H1 (cell line): ENCODE results near the gene SOX8. TPM values are rescaled to one million over a fixed set of nuclear protein-coding genes. Genes with fewer than 3 reads are reported as not detected.

Experiments used
- CTCF ChIA-PET: fragments of 300-600 bp; sonication (Branson Sonifier 250); formaldehyde crosslinking; loops from one replicate; lab custom pipeline; 2021; ENCODE audit not compliant: partially characterized antibody; lab: Charles Lee
- POLR2A ChIA-PET: fragments of 300-600 bp; sonication (Branson Sonifier 250); formaldehyde crosslinking; loops from one replicate; lab custom pipeline; 2021; ENCODE audit warnings: inconsistent platforms; ENCODE audit not compliant: partially characterized antibody; lab: Charles Lee
- DNase-seq, 2 experiments: peaks; one replicate each; pipeline versions ENCODE4 v3.0.0 to v3.0.0-alpha.2; 2010 to 2022; ENCODE audit warnings: low spot score in 2 of 2, low read depth in 1 of 2, mixed read lengths in 1 of 2
- FAIRE-seq: peaks from 2 replicates; lab custom pipeline; 2011; peaks lifted over from hg19 to GRCh38; lab: Jason Lieb, UNC
- H2AFZ ChIP-seq: 2 replicates; pipeline ENCODE4 v1.8.1; 2012; ENCODE audit warnings: low read length, inconsistent platforms
- H2AK5ac ChIP-seq: 2 replicates; pipeline ENCODE4 v1.6.1; 2013; ENCODE audit warnings: low read depth, low read length
- H2BK120ac ChIP-seq: replicated peaks from 2 replicates; pipeline ENCODE3; 2013; ENCODE audit warnings: low read depth, low read length, inconsistent platforms
- H2BK12ac ChIP-seq: 2 replicates; pipeline ENCODE4 v1.6.1; 2013; ENCODE audit warnings: low read depth, low read length
- H2BK15ac ChIP-seq: 2 replicates; pipeline ENCODE4 v1.6.1; 2013; ENCODE audit warnings: low read length
- H2BK20ac ChIP-seq: 2 replicates; pipeline ENCODE4 v1.6.1; 2013; ENCODE audit warnings: low read length
- H2BK5ac ChIP-seq: 2 replicates; pipeline ENCODE4 v1.6.1; 2013; ENCODE audit warnings: low read depth, low read length
- H3K14ac ChIP-seq: 2 replicates; pipeline ENCODE4 v1.6.1; 2013; ENCODE audit warnings: inconsistent platforms; ENCODE audit not compliant: insufficient read length
- H3K18ac ChIP-seq: 2 replicates; pipeline ENCODE4 v1.6.1; 2013; ENCODE audit warnings: low read length; ENCODE audit errors: extremely low read depth
- H3K23ac ChIP-seq: 2 replicates; pipeline ENCODE4 v1.6.1; 2013; ENCODE audit warnings: inconsistent platforms; ENCODE audit not compliant: insufficient read length
- H3K23me2 ChIP-seq: 2 replicates; pipeline ENCODE4 v1.6.1; 2013; ENCODE audit warnings: low read depth, low read length
- H3K27ac ChIP-seq: 2 replicates; pipeline ENCODE4 v1.6.1; 2011; ENCODE audit warnings: low read depth, low read length, inconsistent platforms
- H3K27me3 ChIP-seq, 4 experiments: replicated peaks in 1 of 4; 1 replicate in 1 of 4; 2 replicates in 3 of 4; pipeline versions ENCODE4 v1.6.1 to v1.8.1; 2011 to 2013; ENCODE audit warnings: low read length in 3 of 4, mild to moderate bottlenecking in 3 of 4, inconsistent platforms in 2 of 4, mixed read lengths in 2 of 4, moderate library complexity in 1 of 4; ENCODE audit not compliant: control insufficient read depth in 3 of 4, insufficient read depth in 3 of 4; ENCODE audit errors: extremely low read depth in 1 of 4
- H3K36me3 ChIP-seq, 4 experiments: 2 replicates each; pipeline versions ENCODE4 v1.6.1 to v1.8.1; 2011 to 2013; ENCODE audit warnings: mild to moderate bottlenecking in 4 of 4, low read length in 3 of 4, moderate library complexity in 2 of 4, control low read depth in 1 of 4, inconsistent platforms in 1 of 4; ENCODE audit not compliant: insufficient read depth in 4 of 4, control insufficient read depth in 2 of 4
- H3K4ac ChIP-seq: replicated peaks from 2 replicates; pipeline ENCODE3; 2013; ENCODE audit warnings: low read length, low read depth, mixed read lengths, inconsistent platforms; ENCODE audit not compliant: insufficient read length
- H3K4me1 ChIP-seq, 4 experiments: replicated peaks in 1 of 4; 1 replicate in 1 of 4; 2 replicates in 3 of 4; pipeline versions ENCODE4 v1.6.1 to v1.8.1; 2011 to 2013; ENCODE audit warnings: low read length in 3 of 4, inconsistent platforms in 2 of 4, mixed read lengths in 1 of 4; ENCODE audit not compliant: insufficient read depth in 4 of 4, control insufficient read depth in 3 of 4
- H3K4me2 ChIP-seq, 2 experiments: 2 replicates each; pipeline versions ENCODE4 v1.6.1 to v1.8.1; 2011 to 2013; ENCODE audit warnings: low read depth in 2 of 2, low read length in 2 of 2, control low read depth in 1 of 2, inconsistent platforms in 1 of 2, mild to moderate bottlenecking in 1 of 2; ENCODE audit not compliant: insufficient read depth in 1 of 2
- H3K4me3 ChIP-seq, 4 experiments: fragments of 200-600, 300-600 bp in 1 of 4; sonication (generic), shearing (Covaris generic), sonication (Bioruptor Twin) in 1 of 4; 2 replicates each; pipeline versions ENCODE4 v1.5.1 to v1.8.1; 2011 to 2016; ENCODE audit warnings: low read length in 4 of 4, low read depth in 3 of 4, control low read depth in 2 of 4, inconsistent platforms in 2 of 4, mild to moderate bottlenecking in 2 of 4, mixed read lengths in 1 of 4, moderate library complexity in 1 of 4; ENCODE audit not compliant: insufficient read depth in 2 of 4; ENCODE audit errors: extremely low read depth in 1 of 4
- H3K56ac ChIP-seq: replicated peaks from 2 replicates; pipeline ENCODE3; 2013; ENCODE audit warnings: low read depth, mild to moderate bottlenecking, mixed read lengths, low read length, inconsistent platforms; ENCODE audit not compliant: insufficient read length
- H3K79me1 ChIP-seq: 2 replicates; pipeline ENCODE4 v1.6.1; 2013; ENCODE audit warnings: low read depth, low read length, control low read depth
- H3K79me2 ChIP-seq, 2 experiments: 2 replicates each; pipeline versions ENCODE4 v1.6.1 to v1.8.1; 2012 to 2013; ENCODE audit warnings: low read length in 2 of 2, mild to moderate bottlenecking in 2 of 2, inconsistent platforms in 1 of 2; ENCODE audit not compliant: insufficient read depth in 2 of 2, control insufficient read depth in 1 of 2
- H3K9ac ChIP-seq, 4 experiments: replicated peaks in 1 of 4; 1 replicate in 1 of 4; 2 replicates in 3 of 4; pipeline versions ENCODE4 v1.6.1 to v1.8.1; 2011 to 2013; ENCODE audit warnings: low read depth in 3 of 4, low read length in 3 of 4, control low read depth in 2 of 4, mild to moderate bottlenecking in 2 of 4, moderate library complexity in 2 of 4, inconsistent platforms in 1 of 4; ENCODE audit errors: extremely low read depth in 1 of 4
- H3K9me3 ChIP-seq, 2 experiments: 2 replicates each; pipeline versions ENCODE4 v1.6.1 to v1.8.1; 2012 to 2013; ENCODE audit warnings: mild to moderate bottlenecking in 2 of 2, moderate library complexity in 2 of 2, control low read depth in 1 of 2, inconsistent platforms in 1 of 2, low read depth in 1 of 2, low read length in 1 of 2, mixed read lengths in 1 of 2; ENCODE audit not compliant: insufficient read depth in 2 of 2
- H4K20me1 ChIP-seq, 2 experiments: replicated peaks in 1 of 2; 2 replicates each; pipeline versions ENCODE3 to v1.8.1; 2011 to 2013; ENCODE audit warnings: inconsistent platforms in 2 of 2, low read length in 2 of 2, mild to moderate bottlenecking in 1 of 2; ENCODE audit not compliant: insufficient read depth in 2 of 2, control insufficient read depth in 1 of 2
- H4K5ac ChIP-seq: 2 replicates; pipeline ENCODE4 v1.6.1; 2013; ENCODE audit warnings: low read length, low read depth, mixed read lengths, inconsistent platforms; ENCODE audit not compliant: insufficient read length
- H4K8ac ChIP-seq: 2 replicates; pipeline ENCODE4 v1.8.0; 2013; ENCODE audit warnings: mild to moderate bottlenecking, moderate library complexity, low read length, inconsistent platforms; ENCODE audit not compliant: insufficient read depth; ENCODE audit errors: extremely low read depth
- H4K91ac ChIP-seq: replicated peaks from 2 replicates; pipeline ENCODE3; 2013; ENCODE audit warnings: low read length, mixed read lengths, inconsistent platforms; ENCODE audit not compliant: insufficient read length
- BCL11A ChIP-seq, 2 experiments: IDR thresholded peaks; one replicate each; pipeline ENCODE4 v1.6.1; 2011; ENCODE audit warnings: low read depth in 2 of 2, low read length in 2 of 2, mild to moderate bottlenecking in 2 of 2
- PHF8 ChIP-seq: fragments of 200-600 bp; sonication (generic); conservative IDR thresholded peaks from 2 replicates; pipeline ENCODE4 v1.7.1; 2012; ENCODE audit warnings: low read depth, mild to moderate bottlenecking, inconsistent platforms, low read length, moderate library complexity
- POU5F1 ChIP-seq: IDR thresholded peaks from 2 replicates; pipeline ENCODE4 v1.6.1; 2011; ENCODE audit warnings: low read depth, mild to moderate bottlenecking, low read length, moderate library complexity
- WGBS, 2 experiments: shearing (Covaris generic) in 1 of 2; methylation state at CpG; one replicate each; pipeline versions ENCODE4 v1.1.6 to v1.1.7; 2013 to 2015; ENCODE audit warnings: low lambda C conversion rate in 2 of 2, mixed read lengths in 2 of 2, inconsistent platforms in 1 of 2, low coverage in 1 of 2, missing lambda C conversion rate in 1 of 2; ENCODE audit not compliant: insufficient replicate concordance in 2 of 2, insufficient coverage in 1 of 2, insufficient read length in 1 of 2; ENCODE audit errors: extremely low coverage in 1 of 2, missing lambda C conversion rate in 1 of 2; 5-methylcytosine and 5-hydroxymethylcytosine counted together
- polyA plus RNA-seq, 7 experiments: library from polyadenylated mRNA; depleted of rRNA in 3 of 7; stranded (reverse) in 5 of 7; unstranded in 2 of 7; fragments of >200 nt in 5 of 7; fragments of 200-250 nt in 2 of 7; gene quantifications; 1 replicate in 5 of 7; 2 replicates in 1 of 7; 4 replicates in 1 of 7; pipeline versions ENCODE4 v1.2.1 to v1.2.3, GENCODE V29; 2011 to 2013; ENCODE audit warnings: missing spikeins in 2 of 7, mixed read lengths in 2 of 7
- total RNA-seq: library from RNA; stranded (reverse); fragmentation: NEBNext Ultra II Directional; extraction: Animal tissue kit (Norgen Biotek cat#: 25700); gene quantifications from 2 replicates; pipeline ENCODE4 v1.2.1, GENCODE V29; 2021

Gene SOX8
- total and polyA plus RNA-seq, 2 of the 8 experiments (the other 6 are each of a cell fraction or from before 2014, with no cell fraction given), result 2.2 to 5.7 TPM

DNA sequence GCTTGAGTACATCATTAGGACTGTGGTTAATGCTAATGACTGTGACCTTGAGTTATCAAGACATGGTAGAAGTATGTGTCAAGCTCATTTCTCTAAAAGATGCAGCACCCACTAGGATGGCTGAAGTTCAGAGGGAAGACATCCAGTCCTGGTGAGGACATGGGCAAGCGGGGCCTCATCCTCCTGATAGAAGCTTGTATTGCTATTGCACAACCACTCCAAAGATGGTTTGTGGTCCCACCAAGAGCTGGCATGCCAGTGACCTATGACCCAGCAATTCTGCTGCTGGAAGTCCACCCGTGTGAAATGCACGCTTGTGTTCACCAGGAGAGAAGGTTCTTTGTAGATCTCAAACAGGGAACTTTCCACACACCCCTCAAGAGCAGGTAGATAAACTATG, 14.2 kb downstream of the SOX8 start:
- H2BK20ac ChIP-seq, result no peak overlapping the region
- no peak overlapping the region for H3K4ac ChIP-seq
- H2BK12ac ChIP-seq, result no peak overlapping the region
- H2BK15ac ChIP-seq, result no peak overlapping the region
- H3K4me1 ChIP-seq, result peaks cover 0 to 5% (median 0%) of the 10 kb centered on the region in 4 experiments; a peak in 1 of 7 replicates
- no peak overlapping the region for H2AK5ac ChIP-seq
- no peak for TF ChIP-seq BCL11A (IDR thresholded peaks at IDR 0.05; ENCODE audit: low read depth in 2 of 2, low read length in 2 of 2)
- TF ChIP-seq PHF8, result no peak
- no peak for TF ChIP-seq POU5F1
- FAIRE-seq, result no peak
- no peak overlapping the region for H2BK120ac ChIP-seq
- no peak overlapping the region for H3K4me2 ChIP-seq
- H3K27ac ChIP-seq, result no peak overlapping the region
- H4K91ac ChIP-seq, result no peak overlapping the region
- no peaks in the 10 kb centered on the region for H3K36me3 ChIP-seq
- no peak overlapping the region for H3K9ac ChIP-seq
- H4K5ac ChIP-seq, result no peak overlapping the region
- peaks cover 0 to 2% of the 10 kb centered on the region in 2 experiments for H4K20me1 ChIP-seq
- no peak overlapping the region for H4K8ac ChIP-seq
- H2BK5ac ChIP-seq, result no peak overlapping the region
- no peaks in the 10 kb centered on the region for H3K79me2 ChIP-seq
- peaks cover 10% of the 10 kb centered on the region; the same call in 1 of the 2 replicates for H3K23me2 ChIP-seq
- no peaks in the 10 kb centered on the region for H3K79me1 ChIP-seq
- WGBS, 2 experiments, result 54% methylated on average over 3 of the region's 3 CpGs; no CpG with 5 or more reads in 1 of the 2 experiments
- CTCF ChIA-PET, result interaction anchor here (0.6 to 0.8 kb wide), 3 partner anchors 51 to 313 kb away, joined by 3 to 5 read pairs (median 3); no protein-coding TSS in a partner anchor
- no peaks in the 10 kb centered on the region for H3K27me3 ChIP-seq
- no peak overlapping the region for H3K18ac ChIP-seq
- POLR2A ChIA-PET, result no interaction called here
- no peak overlapping the region for H2AFZ ChIP-seq
- H3K56ac ChIP-seq, result no peak overlapping the region
- H3K14ac ChIP-seq, result no peak overlapping the region
- H3K4me3 ChIP-seq, result no peak overlapping the region
- peaks cover 18 to 73% of the 10 kb centered on the region in 2 experiments for H3K9me3 ChIP-seq
- H3K23ac ChIP-seq, result no peak overlapping the region
- no peak for DNase-seq
